ENCODE measurements around the gene SYNPO2. TPM values are rescaled to one million over a fixed set of nuclear protein-coding genes. Genes with fewer than 3 reads are reported as not detected.

Gene SYNPO2
- total and polyA plus RNA-seq, 2 of the 8 experiments (the other 6 are each of a cell fraction or from before 2014, with no cell fraction given) = 0.50 to 4.2 TPM

DNA sequence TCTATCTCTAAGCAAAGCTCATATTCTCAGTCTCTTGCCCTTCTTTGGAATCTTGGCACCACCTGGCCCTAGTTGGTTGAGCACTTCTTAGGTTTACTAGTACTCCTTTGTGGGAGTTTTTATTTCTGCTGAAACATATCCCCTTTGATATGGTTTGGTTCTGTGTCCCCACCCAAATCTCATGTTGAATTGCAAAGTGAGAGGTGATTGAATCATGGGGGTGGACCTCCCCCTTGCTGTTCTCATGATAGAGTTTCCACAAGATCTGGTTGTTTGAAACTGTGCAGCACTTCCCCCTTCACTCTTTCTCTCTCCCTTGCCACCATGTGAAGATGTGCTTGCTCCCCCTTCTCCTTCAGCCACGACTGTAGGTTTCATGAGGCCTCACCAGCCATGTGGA, 22.2 kb upstream of the SYNPO2 start (continued):
- no peak for TF ChIP-seq ZNF274 (IDR thresholded peaks at IDR 0.05; ENCODE audit: borderline replicate concordance, extremely low read depth, low read length)
- TF ChIP-seq KDM5A (IDR thresholded peaks at IDR 0.05; ENCODE audit: low read length) = no peak

Data from H1 (cell line).